ENCODE measurements around the gene GAS2. TPM values are rescaled to one million over a fixed set of nuclear protein-coding genes. Genes with fewer than 3 reads are reported as not detected.

Gene GAS2
- polyA plus RNA-seq, 2 of the 4 experiments (the other 2 are of a cell fraction): 0.84 to 1.0 TPM

DNA sequence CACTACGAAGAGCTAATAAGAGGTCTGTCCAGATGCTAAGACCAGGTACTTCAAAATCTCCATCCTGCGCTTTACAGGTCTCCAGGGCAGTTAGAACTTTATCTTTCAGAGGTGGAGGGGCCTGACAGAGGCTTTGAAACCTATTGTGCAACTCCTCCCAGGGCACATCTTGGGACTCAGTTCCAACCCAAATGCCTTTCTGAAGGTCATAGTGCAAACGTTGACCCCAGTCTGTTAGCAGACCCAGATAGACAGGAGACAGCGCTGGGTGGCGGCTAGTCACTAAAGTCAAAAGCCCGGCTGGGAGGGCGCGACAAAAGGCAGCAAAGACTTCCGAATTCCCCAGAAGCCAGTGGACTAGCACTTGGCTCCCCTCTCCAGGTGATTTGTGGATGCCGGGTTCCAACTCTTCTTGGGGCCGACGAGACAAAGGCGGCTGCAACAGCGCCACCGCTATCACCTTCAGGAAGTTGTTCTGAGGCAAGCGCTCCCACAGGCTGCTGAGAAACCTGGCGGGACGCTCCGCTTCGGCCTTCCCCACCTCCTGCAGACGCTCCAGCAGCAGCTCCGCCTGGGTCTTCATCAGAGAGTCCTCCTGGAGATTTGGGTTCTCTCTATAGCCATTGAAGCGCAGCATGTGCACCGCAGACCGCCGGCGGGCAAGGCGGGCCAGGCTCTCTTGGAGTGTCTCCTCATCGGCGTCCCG is 41.5 kb upstream of the GAS2 start (continued):
- TF ChIP-seq FOXS1 (CRISPR knock-in tag; IDR thresholded peaks at IDR 0.05) (no peak), CBX8 (IDR thresholded peaks at IDR 0.05) (no peak), MAFK (IDR thresholded peaks at IDR 0.05; ENCODE audit: partially characterized antibody) (no peak), ZSCAN20 (CRISPR knock-in tag; IDR thresholded peaks at IDR 0.05) (no peak), JUN (IDR thresholded peaks at IDR 0.05) (no peak; a peak in 1 of 5 replicates), BHLHE40 (IDR thresholded peaks at IDR 0.05; ENCODE audit: low read depth, low read length) (no peak), POLR2AphosphoS2 (conservative IDR thresholded peaks at IDR 0.05; ENCODE audit: low read length) (no peak), TP53 (CRISPR knock-in tag; IDR thresholded peaks at IDR 0.05) (no peak), ZNF302 (CRISPR knock-in tag; IDR thresholded peaks at IDR 0.05) (no peak), TFCP2L1 (CRISPR knock-in tag; IDR thresholded peaks at IDR 0.05) (no peak), RCOR1 (IDR thresholded peaks at IDR 0.05; ENCODE audit: low read depth, low read length) (no peak), HOXB5 (CRISPR knock-in tag; IDR thresholded peaks at IDR 0.05) (no peak), HDAC2 (IDR thresholded peaks at IDR 0.05) (no peak), JUNB (IDR thresholded peaks at IDR 0.05) (no peak), SMC3 (IDR thresholded peaks at IDR 0.05) (no peak), CBX2 (IDR thresholded peaks at IDR 0.05; ENCODE audit: borderline replicate concordance, low read depth) (no peak), RNF2 (IDR thresholded peaks at IDR 0.05; ENCODE audit: borderline replicate concordance, low read depth) (no peak), RFX5 (IDR thresholded peaks at IDR 0.05) (no peak), MYC (IDR thresholded peaks at IDR 0.05; ENCODE audit: borderline replicate concordance, low read length) (no peak), PHF8 (IDR thresholded peaks at IDR 0.05; ENCODE audit: borderline replicate concordance, low read depth) (peak; percentile 69), KDM1A (IDR thresholded peaks at IDR 0.05; ENCODE audit: low read depth) (no peak)
- TF ChIP-seq, protein P1, sequence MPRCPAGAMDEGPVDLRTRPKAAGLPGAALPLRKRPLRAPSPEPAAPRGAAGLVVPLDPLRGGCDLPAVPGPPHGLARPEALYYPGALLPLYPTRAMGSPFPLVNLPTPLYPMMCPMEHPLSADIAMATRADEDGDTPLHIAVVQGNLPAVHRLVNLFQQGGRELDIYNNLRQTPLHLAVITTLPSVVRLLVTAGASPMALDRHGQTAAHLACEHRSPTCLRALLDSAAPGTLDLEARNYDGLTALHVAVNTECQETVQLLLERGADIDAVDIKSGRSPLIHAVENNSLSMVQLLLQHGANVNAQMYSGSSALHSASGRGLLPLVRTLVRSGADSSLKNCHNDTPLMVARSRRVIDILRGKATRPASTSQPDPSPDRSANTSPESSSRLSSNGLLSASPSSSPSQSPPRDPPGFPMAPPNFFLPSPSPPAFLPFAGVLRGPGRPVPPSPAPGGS (IDR thresholded peaks at IDR 0.05): no peak
- TF ChIP-seq, protein P2, sequence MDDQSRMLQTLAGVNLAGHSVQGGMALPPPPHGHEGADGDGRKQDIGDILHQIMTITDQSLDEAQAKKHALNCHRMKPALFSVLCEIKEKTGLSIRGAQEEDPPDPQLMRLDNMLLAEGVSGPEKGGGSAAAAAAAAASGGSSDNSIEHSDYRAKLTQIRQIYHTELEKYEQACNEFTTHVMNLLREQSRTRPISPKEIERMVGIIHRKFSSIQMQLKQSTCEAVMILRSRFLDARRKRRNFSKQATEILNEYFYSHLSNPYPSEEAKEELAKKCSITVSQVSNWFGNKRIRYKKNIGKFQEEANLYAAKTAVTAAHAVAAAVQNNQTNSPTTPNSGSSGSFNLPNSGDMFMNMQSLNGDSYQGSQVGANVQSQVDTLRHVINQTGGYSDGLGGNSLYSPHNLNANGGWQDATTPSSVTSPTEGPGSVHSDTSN (IDR thresholded peaks at IDR 0.05): no peak
- TF ChIP-seq, protein P3, sequence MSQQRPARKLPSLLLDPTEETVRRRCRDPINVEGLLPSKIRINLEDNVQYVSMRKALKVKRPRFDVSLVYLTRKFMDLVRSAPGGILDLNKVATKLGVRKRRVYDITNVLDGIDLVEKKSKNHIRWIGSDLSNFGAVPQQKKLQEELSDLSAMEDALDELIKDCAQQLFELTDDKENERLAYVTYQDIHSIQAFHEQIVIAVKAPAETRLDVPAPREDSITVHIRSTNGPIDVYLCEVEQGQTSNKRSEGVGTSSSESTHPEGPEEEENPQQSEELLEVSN (IDR thresholded peaks at IDR 0.05; ENCODE audit: borderline replicate concordance, low read depth): peak; percentile 56; the same call in 1 of the 2 replicates

DNA sequence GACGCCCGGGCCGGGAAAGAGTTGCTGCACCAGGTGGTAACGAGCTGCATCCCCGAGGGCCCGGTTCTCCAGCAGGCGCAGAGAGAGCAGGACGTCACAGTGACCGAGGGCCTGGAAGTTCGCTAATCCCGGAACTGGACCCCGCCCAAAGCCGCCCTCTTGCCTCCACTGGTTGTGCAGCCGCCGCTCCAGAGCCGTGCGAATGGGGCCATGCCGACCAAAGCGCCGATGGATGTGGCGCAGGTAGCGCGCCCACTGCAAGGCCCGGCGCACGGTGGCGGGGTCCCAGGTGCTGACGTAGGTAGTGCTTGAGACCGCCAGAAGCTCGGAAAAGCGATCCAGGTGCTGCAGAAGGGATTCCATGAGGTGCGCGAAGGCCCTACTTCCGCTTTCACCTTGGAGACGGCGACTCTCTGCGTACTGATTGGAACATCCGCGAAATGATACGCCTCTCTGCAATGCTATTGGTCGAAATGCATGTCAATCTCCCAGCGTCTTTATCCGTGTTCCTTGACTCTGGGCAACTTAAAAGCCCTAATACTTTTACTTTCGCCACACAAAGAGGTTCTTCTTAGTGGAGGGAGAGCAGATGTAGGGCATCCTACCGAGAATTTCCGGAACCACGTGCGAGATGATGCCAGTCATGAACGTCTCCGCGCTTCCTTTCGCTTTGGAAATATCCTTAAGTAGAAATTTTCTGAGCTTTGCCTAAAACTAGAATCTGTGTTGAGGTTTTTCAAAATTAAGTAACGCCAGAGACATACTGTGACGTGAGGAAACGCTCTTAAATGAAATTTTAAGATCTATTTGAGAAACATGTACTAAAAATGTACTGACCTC is 40.7 kb upstream of the GAS2 start, which contains the start of gene FANCF:
TSS of gene FANCF (minus strand) at position 376 of the 840 bp plus-strand sequence. CDS start at position 363, 13 bp downstream.
- H3K4me1 ChIP-seq: peaks cover 7% of the 10 kb centered on the region; the same call in 1 of the 3 replicates
- WGBS (ENCODE audit: missing lambda C conversion rate): 6% methylated on average over 31 of the region's 55 CpGs
- ChIA-PET POLR2A (interaction anchor here (0.7 to 1.1 kb wide), 2 partner anchors 8 to 162 kb away, joined by 3 read pairs; no protein-coding TSS in a partner anchor), CTCF (interaction anchor here (0.8 to 2.2 kb wide), 4 partner anchors 9 to 35 kb away, joined by 3 to 7 read pairs (median 4); no protein-coding TSS in a partner anchor)
- peak within 1 kb of the TSS; percentile 75 for H3K4me3 ChIP-seq
- H3K9me3 ChIP-seq: no peaks in the 10 kb centered on the region
- peak within 1 kb of the TSS; percentile 79 for H3K4me2 ChIP-seq
- FAIRE-seq (peak; percentile 67), DNase-seq (ENCODE audit: low read depth in 1 of 2, low spot score in 1 of 2) (peak; percentile 86 to 99), ATAC-seq (peak; percentile 98)
- peak within 1 kb of the TSS; percentile 91 to 94 for H3K27ac ChIP-seq
- 0 out of 2 replicates have a peak, but pooled peaks have one; percentile 6 for TF ChIP-seq KDM5A (IDR thresholded peaks at IDR 0.05)
- TF ChIP-seq NPAS2 (CRISPR knock-in tag; IDR thresholded peaks at IDR 0.05; ENCODE audit: borderline replicate concordance): no peak
- TF ChIP-seq EP300 (IDR thresholded peaks at IDR 0.05): no peak
- TF ChIP-seq MAFK (IDR thresholded peaks at IDR 0.05; ENCODE audit: partially characterized antibody): no peak
- no peak for TF ChIP-seq HOXA7 (CRISPR knock-in tag; IDR thresholded peaks at IDR 0.05)
- TF ChIP-seq HOXB5 (CRISPR knock-in tag; IDR thresholded peaks at IDR 0.05): no peak
- TF ChIP-seq, protein P4, sequence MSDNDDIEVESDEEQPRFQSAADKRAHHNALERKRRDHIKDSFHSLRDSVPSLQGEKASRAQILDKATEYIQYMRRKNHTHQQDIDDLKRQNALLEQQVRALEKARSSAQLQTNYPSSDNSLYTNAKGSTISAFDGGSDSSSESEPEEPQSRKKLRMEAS (IDR thresholded peaks at IDR 0.05): peak; percentile 91
- no peak for TF ChIP-seq EHF (CRISPR knock-in tag; IDR thresholded peaks at IDR 0.05)
- TF ChIP-seq RFX5 (IDR thresholded peaks at IDR 0.05): 0 out of 2 replicates have a peak, but pooled peaks have one; percentile 72
- TF ChIP-seq, protein P5, sequence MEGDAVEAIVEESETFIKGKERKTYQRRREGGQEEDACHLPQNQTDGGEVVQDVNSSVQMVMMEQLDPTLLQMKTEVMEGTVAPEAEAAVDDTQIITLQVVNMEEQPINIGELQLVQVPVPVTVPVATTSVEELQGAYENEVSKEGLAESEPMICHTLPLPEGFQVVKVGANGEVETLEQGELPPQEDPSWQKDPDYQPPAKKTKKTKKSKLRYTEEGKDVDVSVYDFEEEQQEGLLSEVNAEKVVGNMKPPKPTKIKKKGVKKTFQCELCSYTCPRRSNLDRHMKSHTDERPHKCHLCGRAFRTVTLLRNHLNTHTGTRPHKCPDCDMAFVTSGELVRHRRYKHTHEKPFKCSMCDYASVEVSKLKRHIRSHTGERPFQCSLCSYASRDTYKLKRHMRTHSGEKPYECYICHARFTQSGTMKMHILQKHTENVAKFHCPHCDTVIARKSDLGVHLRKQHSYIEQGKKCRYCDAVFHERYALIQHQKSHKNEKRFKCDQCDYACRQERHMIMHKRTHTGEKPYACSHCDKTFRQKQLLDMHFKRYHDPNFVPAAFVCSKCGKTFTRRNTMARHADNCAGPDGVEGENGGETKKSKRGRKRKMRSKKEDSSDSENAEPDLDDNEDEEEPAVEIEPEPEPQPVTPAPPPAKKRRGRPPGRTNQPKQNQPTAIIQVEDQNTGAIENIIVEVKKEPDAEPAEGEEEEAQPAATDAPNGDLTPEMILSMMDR (IDR thresholded peaks at IDR 0.05): no peak
- no peak for TF ChIP-seq EHMT2 (IDR thresholded peaks at IDR 0.05; ENCODE audit: low read depth)
- no peak for TF ChIP-seq NFE2L2 (conservative IDR thresholded peaks at IDR 0.05; ENCODE audit: low read length)
- no peak for TF ChIP-seq POLR2AphosphoS2 (conservative IDR thresholded peaks at IDR 0.05; ENCODE audit: low read length)
- no peak for TF ChIP-seq ZFP36 (IDR thresholded peaks at IDR 0.05; ENCODE audit: borderline replicate concordance, partially characterized antibody)
- no peak for TF ChIP-seq RCOR1 (IDR thresholded peaks at IDR 0.05; ENCODE audit: low read depth, low read length)
- no peak for TF ChIP-seq ESRRA (IDR thresholded peaks at IDR 0.05; ENCODE audit: borderline replicate concordance, low read length)

All from A549 (cell line).